Sigmoid colon (tissue), 7 donors: Measurements from ENCODE around the gene NLGN3. TPM values are rescaled to one million over a fixed set of nuclear protein-coding genes. Genes with fewer than 3 reads are reported as not detected.

Source experiments
- DNase-seq: peaks from one replicate; pipeline ENCODE4 v3.0.0-alpha.2; 2019
- H3K27ac ChIP-seq, 4 donors: fragments of 200-600 bp; sonication (generic); one replicate each; pipeline ENCODE4 v1.5.1; 2016 to 2019; ENCODE audit warnings: mild to moderate bottlenecking in 1 of 4
- H3K27me3 ChIP-seq, 3 donors: fragments of 200-600 bp; sonication (generic); one replicate each; pipeline ENCODE4 v1.5.1; 2019; ENCODE audit warnings: mild to moderate bottlenecking in 1 of 3
- H3K36me3 ChIP-seq, 4 donors: fragments of 200-600 bp; sonication (generic); one replicate each; pipeline ENCODE4 v1.5.1; 2016 to 2019
- H3K4me1 ChIP-seq, 4 donors: fragments of 200-600 bp; sonication (generic); one replicate each; pipeline ENCODE4 v1.5.1; 2017 to 2019
- H3K4me3 ChIP-seq, 4 donors: fragments of 200-600 bp; sonication (generic); one replicate each; pipeline ENCODE4 v1.5.1; 2017 to 2019; ENCODE audit warnings: mild to moderate bottlenecking in 2 of 4, moderate library complexity in 1 of 4
- H3K9me3 ChIP-seq, 4 donors: fragments of 200-600 bp in 3 of 4; sonication (generic) in 3 of 4; one replicate each; pipeline versions ENCODE4 v1.5.1 to v1.6.1; 2013 to 2019
- EP300 ChIP-seq, 4 donors: sonication (generic); formaldehyde crosslinking; IDR thresholded peaks; one replicate each; pipeline ENCODE4 v1.6.1; 2017; ENCODE audit warnings: antibody characterized with exemption in 4 of 4
- POLR2A ChIP-seq, 2 donors: fragments of 450-650 bp; IDR thresholded peaks; one replicate each; pipeline ENCODE4 v1.6.1; 2016; ENCODE audit warnings: antibody characterized with exemption in 2 of 2, mild to moderate bottlenecking in 2 of 2, moderate library complexity in 2 of 2
- POLR2AphosphoS5 ChIP-seq, 4 donors: sonication (generic); formaldehyde crosslinking; IDR thresholded peaks; one replicate each; pipeline ENCODE4 v1.6.1; 2017; ENCODE audit warnings: antibody characterized with exemption in 4 of 4
- WGBS, 2 donors: extraction: QIAGEN DNeasy Blood & Tissue Kit; methylation state at CpG; one replicate each; pipeline ENCODE4 v1.1.7; 2013; 5-methylcytosine and 5-hydroxymethylcytosine counted together
- intact Hi-C: fragments of 100-400 bp; cut with DNase I; formaldehyde crosslinking; loops from one replicate; pipeline ENCODE4 v1.15.1; 2023
- polyA plus RNA-seq, 3 donors: library from polyadenylated mRNA; stranded (reverse); fragments of 200-250 nt; gene quantifications; one replicate each; pipeline ENCODE4 v1.2.3, GENCODE V29; 2013
- total RNA-seq, 4 donors: library from RNA; depleted of rRNA; stranded (reverse); fragments of >200 nt; gene quantifications; one replicate each; pipeline ENCODE4 v1.1.0, GENCODE V29; 2016
- TF ChIP-seq, protein P1 (sequence below), 4 experiments: fragments of 450-650 bp in 3 of 4; fragments of 200-600 bp in 1 of 4; IDR thresholded peaks; one replicate each; pipeline ENCODE4 v1.5.1; 2016 to 2019; ENCODE audit warnings: antibody characterized with exemption in 4 of 4, mild to moderate bottlenecking in 3 of 4, moderate library complexity in 2 of 4
- donor health status: healthy with polysubstance abuse.
- donor health status: Bipolar disorder and iron deficiency.
- donor health status: healthy.

NLGN3 gene
- total and polyA plus RNA-seq, 7 donors, result under 0.01 to 3.6 (median 1.6) TPM; not detected in 1

DNA sequence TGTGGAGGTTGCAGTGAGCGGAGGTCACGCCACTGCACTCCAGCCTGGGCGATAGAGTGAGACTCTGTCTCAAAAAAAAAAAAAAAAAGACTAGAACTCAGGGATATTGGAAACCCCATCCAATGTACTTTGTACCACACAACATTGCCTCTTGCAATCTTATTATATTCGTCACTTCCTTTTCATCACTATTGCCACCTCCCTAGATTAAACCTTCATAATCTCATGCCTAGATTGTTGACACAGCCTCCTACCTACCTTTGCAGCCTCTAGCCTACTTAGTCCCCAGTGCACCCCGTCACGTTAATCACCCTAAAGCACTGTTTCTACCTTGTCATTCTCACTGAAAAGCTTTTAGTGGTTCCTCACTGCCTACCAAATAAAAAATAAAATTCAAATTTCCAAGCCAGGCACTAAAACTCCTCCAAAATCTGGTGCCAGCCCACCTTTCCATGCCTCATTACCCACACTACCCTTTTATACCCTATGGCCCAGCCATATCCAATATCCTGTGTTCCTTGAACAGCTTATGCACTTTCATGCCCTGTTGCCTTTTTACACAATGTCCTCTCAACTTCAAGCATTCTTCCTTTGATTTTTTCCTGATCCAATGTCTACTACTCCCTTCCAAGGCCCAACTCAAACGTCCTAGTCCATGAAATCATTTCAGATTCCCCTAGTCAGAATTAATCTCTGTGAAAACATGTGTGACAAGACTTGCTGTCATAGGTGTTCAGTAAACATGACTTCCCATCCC, 54.8 kb downstream of the NLGN3 start:
- 48 to 87% methylated on average over 7 of the region's 7 CpGs for WGBS, 2 donors
- H3K36me3 ChIP-seq, result no peaks in the 10 kb centered on the region

DNA sequence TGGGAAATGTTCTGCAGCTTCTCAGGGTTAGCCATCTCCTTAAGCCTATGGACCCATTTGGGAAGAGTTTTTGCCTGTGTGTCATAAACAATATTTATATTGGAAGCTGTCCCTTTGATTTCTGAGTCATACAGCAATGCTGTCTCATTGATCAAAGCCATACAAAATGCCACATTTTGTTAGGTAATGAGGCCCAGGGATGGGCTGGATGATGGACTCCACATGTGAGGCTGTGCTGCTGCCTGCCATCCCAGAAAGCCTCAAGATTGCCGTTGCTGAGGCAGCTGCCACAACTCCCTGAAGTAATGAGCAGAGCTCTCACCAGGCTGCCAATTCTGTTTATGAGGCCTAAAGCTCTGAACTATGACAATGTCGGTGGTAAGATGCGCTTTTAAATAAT, 66.2 kb downstream of the NLGN3 start:
- intact Hi-C loops, result no loop called here
- WGBS, 2 donors, result 61 to 77% methylated on average over 3 of the region's 3 CpGs
- H3K36me3 ChIP-seq, result no peaks in the 10 kb centered on the region
- no peak overlapping the region for H3K4me3 ChIP-seq
- H3K27me3 ChIP-seq, result no peaks in the 10 kb centered on the region
- no peak overlapping the region for H3K27ac ChIP-seq
- no peak for DNase-seq
- H3K4me1 ChIP-seq, result no peaks in the 10 kb centered on the region
- no peaks in the 10 kb centered on the region for H3K9me3 ChIP-seq
- TF ChIP-seq POLR2A (IDR thresholded peaks at IDR 0.05), result no peak
- TF ChIP-seq POLR2AphosphoS5 (IDR thresholded peaks at IDR 0.05), result no peak
- TF ChIP-seq EP300 (IDR thresholded peaks at IDR 0.05), result no peak
- TF ChIP-seq, protein P1, sequence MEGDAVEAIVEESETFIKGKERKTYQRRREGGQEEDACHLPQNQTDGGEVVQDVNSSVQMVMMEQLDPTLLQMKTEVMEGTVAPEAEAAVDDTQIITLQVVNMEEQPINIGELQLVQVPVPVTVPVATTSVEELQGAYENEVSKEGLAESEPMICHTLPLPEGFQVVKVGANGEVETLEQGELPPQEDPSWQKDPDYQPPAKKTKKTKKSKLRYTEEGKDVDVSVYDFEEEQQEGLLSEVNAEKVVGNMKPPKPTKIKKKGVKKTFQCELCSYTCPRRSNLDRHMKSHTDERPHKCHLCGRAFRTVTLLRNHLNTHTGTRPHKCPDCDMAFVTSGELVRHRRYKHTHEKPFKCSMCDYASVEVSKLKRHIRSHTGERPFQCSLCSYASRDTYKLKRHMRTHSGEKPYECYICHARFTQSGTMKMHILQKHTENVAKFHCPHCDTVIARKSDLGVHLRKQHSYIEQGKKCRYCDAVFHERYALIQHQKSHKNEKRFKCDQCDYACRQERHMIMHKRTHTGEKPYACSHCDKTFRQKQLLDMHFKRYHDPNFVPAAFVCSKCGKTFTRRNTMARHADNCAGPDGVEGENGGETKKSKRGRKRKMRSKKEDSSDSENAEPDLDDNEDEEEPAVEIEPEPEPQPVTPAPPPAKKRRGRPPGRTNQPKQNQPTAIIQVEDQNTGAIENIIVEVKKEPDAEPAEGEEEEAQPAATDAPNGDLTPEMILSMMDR (IDR thresholded peaks at IDR 0.05), result no peak

More for the DNA sequence above, 54.8 kb downstream of the NLGN3 start:
- Histone ChIP-seq H3K27ac (no peak overlapping the region), H3K4me1 (no peaks in the 10 kb centered on the region), H3K27me3 (no peaks in the 10 kb centered on the region), H3K9me3 (no peaks in the 10 kb centered on the region), H3K4me3 (no peak overlapping the region)
- TF ChIP-seq POLR2AphosphoS5 (IDR thresholded peaks at IDR 0.05) (no peak), EP300 (IDR thresholded peaks at IDR 0.05) (no peak), POLR2A (IDR thresholded peaks at IDR 0.05) (no peak)
- TF ChIP-seq, protein P1 (IDR thresholded peaks at IDR 0.05), result no peak
- intact Hi-C loops, result no loop called here
- DNase-seq, result no peak

DNA sequence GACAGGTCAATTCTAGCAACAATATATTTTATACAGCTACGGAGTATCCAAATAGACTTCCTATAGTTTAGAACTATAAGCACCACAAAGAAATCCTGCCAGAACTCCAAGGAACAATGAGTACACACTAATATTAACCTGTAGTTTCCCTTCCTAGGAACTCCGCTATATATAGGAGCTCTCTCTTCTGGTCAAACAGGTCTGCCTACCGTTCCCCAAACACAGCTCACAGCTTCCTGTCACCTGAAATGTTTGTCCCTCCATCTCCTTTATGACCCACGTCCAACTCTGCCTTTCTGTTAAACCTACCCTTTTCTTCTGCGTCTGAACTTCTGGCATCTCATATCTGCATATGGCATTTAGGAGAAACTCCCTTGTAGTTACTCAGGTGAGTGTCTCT, 67.9 kb downstream of the NLGN3 start:
- no peak for TF ChIP-seq EP300 (IDR thresholded peaks at IDR 0.05)
- TF ChIP-seq, protein P1 (IDR thresholded peaks at IDR 0.05), result no peak
- no peak for TF ChIP-seq POLR2AphosphoS5 (IDR thresholded peaks at IDR 0.05)
- TF ChIP-seq POLR2A (IDR thresholded peaks at IDR 0.05), result no peak
- intact Hi-C loops, result no loop called here
- Histone ChIP-seq H3K27ac (no peak overlapping the region), H3K9me3 (no peaks in the 10 kb centered on the region), H3K4me3 (no peak overlapping the region), H3K27me3 (no peaks in the 10 kb centered on the region), H3K4me1 (no peaks in the 10 kb centered on the region), H3K36me3 (no peaks in the 10 kb centered on the region)
- WGBS, 2 donors, result 11 to 57% methylated on average over 5 of the region's 5 CpGs
- no peak for DNase-seq

DNA sequence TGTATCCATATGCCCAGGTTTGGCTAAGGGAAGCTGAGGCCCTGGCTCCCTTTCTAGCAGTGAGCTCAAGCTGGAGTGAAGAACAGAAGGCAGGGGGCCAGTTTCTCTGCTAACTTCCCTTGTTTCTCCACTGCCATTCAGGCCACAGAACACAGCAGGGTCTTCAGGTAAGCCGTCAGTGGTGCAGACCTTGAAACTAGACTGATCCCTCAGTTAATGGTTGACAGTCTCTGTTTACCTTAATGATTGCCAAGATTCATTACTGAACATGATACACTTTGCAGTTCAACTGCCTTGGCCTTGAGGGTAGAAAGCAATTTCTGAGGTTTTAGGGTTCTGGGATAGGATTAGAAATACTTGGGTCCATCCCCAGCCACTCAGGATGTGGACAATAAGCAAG, 69.5 kb downstream of the NLGN3 start:
- intact Hi-C loops, result no loop called here
- H3K4me1 ChIP-seq, result no peaks in the 10 kb centered on the region
- H3K27me3 ChIP-seq, result no peaks in the 10 kb centered on the region
- H3K9me3 ChIP-seq, result no peaks in the 10 kb centered on the region
- no peak for DNase-seq
- no peak for TF ChIP-seq POLR2A (IDR thresholded peaks at IDR 0.05)
- TF ChIP-seq EP300 (IDR thresholded peaks at IDR 0.05), result no peak
- TF ChIP-seq POLR2AphosphoS5 (IDR thresholded peaks at IDR 0.05), result no peak
- 23 to 71% methylated on average over 1 of the region's 1 CpG for WGBS, 2 donors
- H3K4me3 ChIP-seq, result no peak overlapping the region
- H3K36me3 ChIP-seq, result no peaks in the 10 kb centered on the region
- no peak overlapping the region for H3K27ac ChIP-seq

DNA sequence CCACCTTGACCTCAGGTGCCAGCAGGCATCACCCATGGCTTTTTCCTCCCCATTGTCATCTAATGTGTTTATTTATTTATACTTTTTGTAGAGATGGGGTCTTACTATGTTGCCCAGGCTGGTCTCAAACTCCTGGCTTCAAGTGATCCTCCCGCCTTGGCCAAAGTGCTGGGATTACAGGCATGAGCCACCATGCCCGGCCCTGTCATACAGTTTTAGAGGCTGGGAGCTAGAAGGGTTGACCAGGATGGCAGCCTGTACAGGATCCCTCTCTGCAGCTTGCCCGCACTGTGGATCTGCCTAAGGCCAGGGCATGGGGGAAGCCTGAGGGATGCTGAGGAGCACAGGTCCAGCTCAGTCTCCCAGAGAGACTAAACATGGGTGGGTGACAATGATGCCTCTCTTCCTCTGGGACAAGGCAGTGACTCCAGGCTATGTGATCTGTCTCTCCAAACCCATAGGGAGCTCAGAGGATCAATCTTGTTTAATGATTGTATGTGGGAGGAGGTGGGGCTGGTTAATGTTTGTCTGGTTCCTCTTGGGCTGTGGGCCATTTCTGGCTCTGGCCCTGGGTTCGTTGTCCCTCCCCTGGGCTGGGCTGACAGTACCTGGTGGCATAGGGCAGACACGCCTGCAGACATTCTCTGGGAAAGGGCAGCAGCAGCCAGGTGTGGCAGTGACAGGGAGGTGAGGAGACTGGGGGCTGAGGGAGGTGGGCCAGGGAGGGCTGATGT, 70.1 kb downstream of the NLGN3 start:
- H3K27ac ChIP-seq, result no peak overlapping the region
- H3K4me1 ChIP-seq, result no peaks in the 10 kb centered on the region
- DNase-seq, result no peak
- H3K9me3 ChIP-seq, result no peaks in the 10 kb centered on the region
- no peaks in the 10 kb centered on the region for H3K27me3 ChIP-seq
- H3K36me3 ChIP-seq, result no peaks in the 10 kb centered on the region
- H3K4me3 ChIP-seq, result no peak overlapping the region
- 16 to 74% methylated on average over 5 of the region's 5 CpGs for WGBS, 2 donors
- intact Hi-C loops, result no loop called here
- TF ChIP-seq, protein P1 (IDR thresholded peaks at IDR 0.05), result no peak
- peak in 1 of 2 donors; percentile 32 for TF ChIP-seq POLR2A (IDR thresholded peaks at IDR 0.05)
